PC-9 (cell line): ENCODE results near the gene KCNA1.

Source experiments
- EZH2 ChIP-seq: fragments of 200-600 bp; sonication (generic); IDR thresholded peaks from 2 replicates; pipeline ENCODE4 v1.8.0; 2017; ENCODE audit warnings: antibody characterized with exemption, low read depth
- TF ChIP-seq, protein P1 (sequence below): fragments of 200-600 bp; sonication (generic); conservative IDR thresholded peaks from 2 replicates; pipeline ENCODE4 v1.6.1; 2017; ENCODE audit warnings: mixed run types, antibody characterized with exemption, mild to moderate bottlenecking, moderate library complexity

DNA sequence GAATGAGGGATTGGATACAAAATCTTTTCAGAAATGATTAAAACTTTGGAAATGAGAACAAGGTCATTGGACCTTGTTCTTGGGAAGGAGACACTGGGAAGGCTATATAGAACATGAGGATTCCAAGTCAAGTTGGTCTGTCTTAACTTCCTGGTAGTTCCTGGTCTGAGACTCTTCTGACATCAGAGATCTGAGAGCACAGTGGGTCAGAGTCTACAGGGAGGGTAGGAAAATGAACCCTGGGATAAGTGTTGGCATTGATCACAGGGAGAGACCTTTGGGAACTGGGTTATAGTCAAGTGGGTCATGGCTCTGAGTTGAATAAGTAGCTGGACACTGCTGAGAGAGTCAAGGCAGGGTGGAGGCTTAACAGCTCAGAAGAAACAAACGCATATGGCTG lies 17.3 kb upstream of the KCNA1 start:
- TF ChIP-seq, protein P1, sequence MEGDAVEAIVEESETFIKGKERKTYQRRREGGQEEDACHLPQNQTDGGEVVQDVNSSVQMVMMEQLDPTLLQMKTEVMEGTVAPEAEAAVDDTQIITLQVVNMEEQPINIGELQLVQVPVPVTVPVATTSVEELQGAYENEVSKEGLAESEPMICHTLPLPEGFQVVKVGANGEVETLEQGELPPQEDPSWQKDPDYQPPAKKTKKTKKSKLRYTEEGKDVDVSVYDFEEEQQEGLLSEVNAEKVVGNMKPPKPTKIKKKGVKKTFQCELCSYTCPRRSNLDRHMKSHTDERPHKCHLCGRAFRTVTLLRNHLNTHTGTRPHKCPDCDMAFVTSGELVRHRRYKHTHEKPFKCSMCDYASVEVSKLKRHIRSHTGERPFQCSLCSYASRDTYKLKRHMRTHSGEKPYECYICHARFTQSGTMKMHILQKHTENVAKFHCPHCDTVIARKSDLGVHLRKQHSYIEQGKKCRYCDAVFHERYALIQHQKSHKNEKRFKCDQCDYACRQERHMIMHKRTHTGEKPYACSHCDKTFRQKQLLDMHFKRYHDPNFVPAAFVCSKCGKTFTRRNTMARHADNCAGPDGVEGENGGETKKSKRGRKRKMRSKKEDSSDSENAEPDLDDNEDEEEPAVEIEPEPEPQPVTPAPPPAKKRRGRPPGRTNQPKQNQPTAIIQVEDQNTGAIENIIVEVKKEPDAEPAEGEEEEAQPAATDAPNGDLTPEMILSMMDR, result no peak
- no peak for TF ChIP-seq EZH2
